K562 (cell line): ENCODE data around the gene KRTAP2-1. TPM values are rescaled to one million over a fixed set of nuclear protein-coding genes. Genes with fewer than 3 reads are reported as not detected.

Source experiments
- ATAC-seq: fragments of 200-7000 bp; cut with Tn5 transposase; 3 replicates; pipeline ENCODE4 v1.9.1; 2020; ENCODE audit warnings: moderate library complexity
- BruUV-seq: library from RNA; stranded (reverse); fragments of 400-500 nt; replicated peaks from 2 replicates; lab custom pipeline; 2021; lab: Mats Ljungman, UMichigan
- CTCF ChIA-PET: fragments of 300-600 bp; formaldehyde crosslinking; extraction: SDS; loops from one replicate; lab custom pipeline; 2021; ENCODE audit warnings: low intra/inter-chr PET ratio; lab: Yijun Ruan, JAX
- POLR2A ChIA-PET: fragments of 300-600, 350-650 bp; sonication (Branson Sonifier 250); formaldehyde crosslinking; extraction: SDS; loops from one replicate; lab custom pipeline; 2021; ENCODE audit warnings: antibody characterized with exemption, inconsistent platforms; lab: Yijun Ruan, JAX
- DNase-seq, 4 experiments: peaks; one replicate each; pipeline versions ENCODE4 v3.0.0 to v3.0.0-alpha.2; 2011 to 2018; ENCODE audit warnings: low spot score in 3 of 4, mixed read lengths in 3 of 4; ENCODE audit errors: extremely low read depth in 1 of 4
- FAIRE-seq: peaks from 2 replicates; lab custom pipeline; 2011; peaks lifted over from hg19 to GRCh38; lab: Jason Lieb, UNC
- H2AFZ ChIP-seq: 2 replicates; pipeline ENCODE4 v1.6.0; 2011; ENCODE audit warnings: low read depth, low read length, control low read depth, inconsistent platforms
- H3K27ac ChIP-seq: fragments of 200-600 bp; 3 replicates; pipeline ENCODE4 v1.8.0; 2011; ENCODE audit warnings: low read depth, mild to moderate bottlenecking, control low read depth, inconsistent platforms, low read length, moderate library complexity, mixed read lengths; ENCODE audit errors: extremely low read depth
- H3K27me3 ChIP-seq, 2 experiments: fragments of 300-600 bp in 1 of 2; 2 replicates in 1 of 2; 3 replicates in 1 of 2; pipeline versions ENCODE4 v1.6.0 to v1.8.0; 2011; ENCODE audit warnings: inconsistent platforms in 2 of 2, low read length in 2 of 2, mild to moderate bottlenecking in 1 of 2, mixed read lengths in 1 of 2, moderate library complexity in 1 of 2; ENCODE audit not compliant: control insufficient read depth in 2 of 2, insufficient read depth in 2 of 2
- H3K36me3 ChIP-seq: fragments of 300-600 bp; 3 replicates; pipeline ENCODE4 v1.8.0; 2011; ENCODE audit warnings: mild to moderate bottlenecking, low read length, inconsistent platforms; ENCODE audit not compliant: control insufficient read depth, insufficient read depth
- H3K4me1 ChIP-seq, 2 experiments: fragments of 200-600 bp in 1 of 2; replicated peaks in 1 of 2; 2 replicates in 1 of 2; 3 replicates in 1 of 2; pipeline versions ENCODE4 v1.5.1 to v1.8.0; 2011; ENCODE audit warnings: inconsistent platforms in 2 of 2, low read length in 2 of 2, mild to moderate bottlenecking in 1 of 2, mixed read lengths in 1 of 2, moderate library complexity in 1 of 2; ENCODE audit not compliant: control insufficient read depth in 2 of 2, insufficient read depth in 2 of 2
- H3K4me2 ChIP-seq: 2 replicates; pipeline ENCODE4 v1.6.1; 2011; ENCODE audit warnings: low read length, control low read depth, inconsistent platforms, mixed read lengths; ENCODE audit not compliant: insufficient read depth
- H3K4me3 ChIP-seq: fragments of 200-600 bp; sonication (generic), shearing (Covaris generic); 2 replicates; pipeline ENCODE4 v1.5.1; 2016; ENCODE audit warnings: control low read depth, inconsistent platforms
- H3K79me2 ChIP-seq: fragments of 200-600 bp; 3 replicates; pipeline ENCODE4 v1.8.0; 2011; ENCODE audit warnings: low read length, inconsistent platforms; ENCODE audit not compliant: control insufficient read depth, insufficient read depth
- H3K9ac ChIP-seq, 2 experiments: 2 replicates each; pipeline versions ENCODE4 v1.6.0 to v1.6.1; 2011; ENCODE audit warnings: low read depth in 2 of 2, low read length in 2 of 2, control low read depth in 1 of 2, inconsistent platforms in 1 of 2, mild to moderate bottlenecking in 1 of 2, mixed read lengths in 1 of 2; ENCODE audit not compliant: insufficient read depth in 1 of 2
- H3K9me1 ChIP-seq: one replicate; pipeline ENCODE4 v1.6.0; 2011; ENCODE audit warnings: inconsistent platforms, mild to moderate bottlenecking, low read length, moderate library complexity; ENCODE audit not compliant: control insufficient read depth, insufficient read depth
- H3K9me3 ChIP-seq: replicated peaks from 2 replicates; pipeline ENCODE4 v1.5.1; 2011; ENCODE audit warnings: low read depth, low read length, inconsistent platforms; ENCODE audit not compliant: control insufficient read depth, insufficient read depth
- H4K20me1 ChIP-seq: replicated peaks from 2 replicates; pipeline ENCODE4 v1.6.1; 2011; ENCODE audit warnings: low read length, inconsistent platforms, mixed read lengths; ENCODE audit not compliant: control insufficient read depth, insufficient read depth
- CBX1 ChIP-seq: sonication (generic); IDR thresholded peaks from 2 replicates; pipeline ENCODE4 v1.6.1; 2016; ENCODE audit warnings: antibody characterized with exemption, low read depth, mild to moderate bottlenecking
- CREB1 ChIP-seq, 2 experiments: sonication (generic) in 1 of 2; formaldehyde crosslinking in 1 of 2; IDR thresholded peaks; 2 replicates each; pipeline versions ENCODE4 v1.6.1 to v1.8.0; 2012 to 2022; ENCODE audit warnings: inconsistent platforms in 1 of 2, mild to moderate bottlenecking in 1 of 2, missing genetic modification reagents in 1 of 2, moderate library complexity in 1 of 2
- DNMT1 ChIP-seq: fragments of 450-650 bp; IDR thresholded peaks from 2 replicates; pipeline ENCODE4 v1.6.1; 2016; ENCODE audit warnings: antibody characterized with exemption, mild to moderate bottlenecking
- FOS ChIP-seq: IDR thresholded peaks from 3 replicates; pipeline ENCODE4 v1.6.1; 2011; ENCODE audit not compliant: insufficient read length; ENCODE audit errors: extremely low read depth
- HNRNPH1 ChIP-seq: fragments of 200-400 bp; formaldehyde crosslinking; optimal IDR thresholded peaks from 2 replicates; pipeline ENCODE3; 2017; ENCODE audit warnings: low read depth, mild to moderate bottlenecking, low read length, moderate library complexity
- MCM7 ChIP-seq, 2 experiments: fragments of 450-650 bp; IDR thresholded peaks; 2 replicates each; pipeline ENCODE4 v1.6.1; 2016 to 2018
- PHB ChIP-seq: fragments of 250-450 bp; sonication (Bioruptor Pico); IDR thresholded peaks from 2 replicates; pipeline ENCODE4 v1.5.0; 2021
- PHF20 ChIP-seq: fragments of 450-650 bp; IDR thresholded peaks from 2 replicates; pipeline ENCODE4 v1.6.1; 2018; ENCODE audit not compliant: partially characterized antibody
- SMARCC2 ChIP-seq: fragments of 450-650 bp; IDR thresholded peaks from 2 replicates; pipeline ENCODE4 v1.6.1; 2017; ENCODE audit warnings: antibody characterized with exemption, moderate library complexity, mild to moderate bottlenecking, low read depth
- STAT5A ChIP-seq: IDR thresholded peaks from 2 replicates; pipeline ENCODE4 v1.6.1; 2012; ENCODE audit warnings: low read length, inconsistent platforms, borderline replicate concordance
- ZC3H4 ChIP-seq: sonication (generic); formaldehyde crosslinking; IDR thresholded peaks from 2 replicates; pipeline ENCODE4 v1.9.0; 2021; ENCODE audit warnings: missing genetic modification reagents, borderline replicate concordance
- ZNF253 ChIP-seq: fragments of 250-450 bp; sonication (Bioruptor Pico); conservative IDR thresholded peaks from 2 replicates; pipeline ENCODE4 v1.6.1; 2021; ENCODE audit warnings: mild to moderate bottlenecking
- ZNF445 ChIP-seq: fragments of 250-450 bp; sonication (Bioruptor Pico); IDR thresholded peaks from 2 replicates; pipeline ENCODE4 v1.4.0; 2020; ENCODE audit warnings: low read depth, mild to moderate bottlenecking, moderate library complexity
- WGBS: fragments of 100-300 bp; shearing (Covaris generic); methylation state at CpG from one replicate; pipeline ENCODE4 v1.1.6; 2016; ENCODE audit warnings: low coverage, mixed read lengths; ENCODE audit not compliant: insufficient coverage; ENCODE audit errors: missing lambda C conversion rate; 5-methylcytosine and 5-hydroxymethylcytosine counted together
- in situ Hi-C: fragments of 300-500 bp; cut with MboI; formaldehyde crosslinking; loops from 4 replicates; pipeline ENCODE4 v1.15.0; 2018; ENCODE audit warnings: inconsistent platforms, mixed read lengths
- intact Hi-C: fragments of 100-400 bp; cut with micrococcal nuclease; formaldehyde crosslinking; loops from 2 replicates; pipeline ENCODE4 v1.14.2; 2022
- polyA plus RNA-seq, 8 experiments: library from polyadenylated mRNA; depleted of rRNA in 4 of 8; stranded (reverse) in 5 of 8; unstranded in 3 of 8; fragments of >200 nt; fragmentation: Nextera tagmentation in 2 of 8; fragmentation: Illumina TruSeq in 1 of 8; extraction: Ambion mirVana in 2 of 8; extraction: Trizol in 1 of 8; gene quantifications; 2 replicates each; pipeline versions ENCODE4 v1.2.1 to v1.2.3, GENCODE V29; 2011 to 2014; ENCODE audit warnings: inconsistent platforms in 1 of 8, missing spikeins in 1 of 8
- total RNA-seq, 7 experiments: library from RNA; depleted of rRNA in 6 of 7; stranded (reverse); fragments of >200 nt in 6 of 7; fragmentation: Illumina TruSeq in 2 of 7; extraction: Trizol in 2 of 7; gene quantifications; 2 replicates each; pipeline versions ENCODE4 v1.2.1 to v1.2.3, GENCODE V29; 2011 to 2021; ENCODE audit warnings: low replicate concordance in 1 of 7
- TF ChIP-seq, protein P1 (sequence below): sonication (generic); formaldehyde crosslinking; IDR thresholded peaks from 2 replicates; pipeline ENCODE4 v1.4.0; 2020; ENCODE audit warnings: mild to moderate bottlenecking, missing genetic modification reagents
- TF ChIP-seq, protein P2 (sequence below): sonication (generic); formaldehyde crosslinking; IDR thresholded peaks from 2 replicates; pipeline ENCODE4 v1.8.0; 2022; ENCODE audit warnings: mild to moderate bottlenecking, low read depth, missing genetic modification reagents

The KRTAP2-1 gene
- total and polyA plus RNA-seq, 9 of the 15 experiments (the other 6 are each of a cell fraction or from before 2014, with no cell fraction given), result not detected

DNA sequence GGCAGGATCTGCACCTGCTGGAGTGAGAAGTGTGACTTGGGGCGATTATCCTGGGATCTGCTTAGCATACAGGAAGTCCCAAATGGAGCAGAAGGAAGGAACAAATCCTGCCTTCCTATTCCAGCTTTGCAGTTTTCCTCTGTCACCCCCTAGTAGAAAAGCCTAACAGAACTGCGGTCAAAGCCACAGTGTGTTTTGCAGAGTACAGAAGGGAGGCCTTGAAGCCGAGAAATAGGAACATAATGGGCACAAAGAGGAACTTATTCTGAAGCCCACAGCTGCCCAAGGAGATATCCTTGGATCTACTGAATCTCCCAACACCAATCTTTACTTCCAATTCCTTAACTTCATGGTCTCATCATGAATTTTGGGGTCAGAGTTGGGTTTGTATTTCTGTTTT, 28.6 kb downstream of the KRTAP2-1 start:
- no peak overlapping the region for H3K4me3 ChIP-seq
- no peak for DNase-seq
- no peaks in the 10 kb centered on the region for H3K9me3 ChIP-seq
- no peak for FAIRE-seq
- ChIA-PET POLR2A (interaction anchor here (0.7 kb wide), 1 partner anchor 385 kb away, joined by 3 read pairs; no protein-coding TSS in a partner anchor), CTCF (no interaction called here)
- 0 out of 5 replicates have a peak, but pooled peaks cover 0 to 3% of the 10 kb centered on the region in 2 experiments for H3K27me3 ChIP-seq
- H2AFZ ChIP-seq, result no peak overlapping the region
- no peaks in the 10 kb centered on the region for H3K79me2 ChIP-seq
- H3K27ac ChIP-seq, result no peak overlapping the region
- no peak overlapping the region for H3K9ac ChIP-seq
- 0% methylated on average over 3 of the region's 3 CpGs for WGBS
- H3K9me1 ChIP-seq, result no peaks in the 10 kb centered on the region
- no peaks in the 10 kb centered on the region for H3K4me1 ChIP-seq
- H3K4me2 ChIP-seq, result no peak overlapping the region
- no peaks in the 10 kb centered on the region for H4K20me1 ChIP-seq
- in situ Hi-C loops (no loop called here), intact Hi-C loops (no loop called here)
- H3K36me3 ChIP-seq, result no peaks in the 10 kb centered on the region
- TF ChIP-seq HNRNPH1, result no peak
- no peak for TF ChIP-seq SMARCC2
- TF ChIP-seq ZNF253 (CRISPR knock-in tag), result no peak
- TF ChIP-seq ZNF445 (CRISPR knock-in tag), result no peak
- TF ChIP-seq DNMT1, result no peak
- no peak for TF ChIP-seq ZC3H4
- no peak for TF ChIP-seq CREB1 (IDR thresholded peaks at IDR 0.05)
- no peak for TF ChIP-seq CREB1 (CRISPR knock-in tag; IDR thresholded peaks at IDR 0.05)
- TF ChIP-seq MCM7 (IDR thresholded peaks at IDR 0.05), result no peak
- no peak for TF ChIP-seq PHF20
- TF ChIP-seq, protein P1, sequence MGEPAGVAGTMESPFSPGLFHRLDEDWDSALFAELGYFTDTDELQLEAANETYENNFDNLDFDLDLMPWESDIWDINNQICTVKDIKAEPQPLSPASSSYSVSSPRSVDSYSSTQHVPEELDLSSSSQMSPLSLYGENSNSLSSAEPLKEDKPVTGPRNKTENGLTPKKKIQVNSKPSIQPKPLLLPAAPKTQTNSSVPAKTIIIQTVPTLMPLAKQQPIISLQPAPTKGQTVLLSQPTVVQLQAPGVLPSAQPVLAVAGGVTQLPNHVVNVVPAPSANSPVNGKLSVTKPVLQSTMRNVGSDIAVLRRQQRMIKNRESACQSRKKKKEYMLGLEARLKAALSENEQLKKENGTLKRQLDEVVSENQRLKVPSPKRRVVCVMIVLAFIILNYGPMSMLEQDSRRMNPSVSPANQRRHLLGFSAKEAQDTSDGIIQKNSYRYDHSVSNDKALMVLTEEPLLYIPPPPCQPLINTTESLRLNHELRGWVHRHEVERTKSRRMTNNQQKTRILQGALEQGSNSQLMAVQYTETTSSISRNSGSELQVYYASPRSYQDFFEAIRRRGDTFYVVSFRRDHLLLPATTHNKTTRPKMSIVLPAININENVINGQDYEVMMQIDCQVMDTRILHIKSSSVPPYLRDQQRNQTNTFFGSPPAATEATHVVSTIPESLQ (CRISPR knock-in tag), result no peak
- TF ChIP-seq, protein P2, sequence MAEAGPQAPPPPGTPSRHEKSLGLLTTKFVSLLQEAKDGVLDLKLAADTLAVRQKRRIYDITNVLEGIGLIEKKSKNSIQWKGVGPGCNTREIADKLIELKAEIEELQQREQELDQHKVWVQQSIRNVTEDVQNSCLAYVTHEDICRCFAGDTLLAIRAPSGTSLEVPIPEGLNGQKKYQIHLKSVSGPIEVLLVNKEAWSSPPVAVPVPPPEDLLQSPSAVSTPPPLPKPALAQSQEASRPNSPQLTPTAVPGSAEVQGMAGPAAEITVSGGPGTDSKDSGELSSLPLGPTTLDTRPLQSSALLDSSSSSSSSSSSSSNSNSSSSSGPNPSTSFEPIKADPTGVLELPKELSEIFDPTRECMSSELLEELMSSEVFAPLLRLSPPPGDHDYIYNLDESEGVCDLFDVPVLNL, result no peak
- no peak for TF ChIP-seq FOS
- TF ChIP-seq PHB (CRISPR knock-in tag), result no peak
- TF ChIP-seq STAT5A, result no peak
- no peak for TF ChIP-seq CBX1
- no TSS peak for BruUV-seq
- no peak for ATAC-seq
